ENCODE results near the gene SSR1. TPM values are rescaled to one million over a fixed set of nuclear protein-coding genes. Genes with fewer than 3 reads are reported as not detected.
A peak's percentile ranks its signal among the peaks of the same experiment; 100 is the strongest.

Gene SSR1
- total RNA-seq, 4 donors from 2014 or later, result 34.2 to 61.4 (median 46.0) TPM

DNA sequence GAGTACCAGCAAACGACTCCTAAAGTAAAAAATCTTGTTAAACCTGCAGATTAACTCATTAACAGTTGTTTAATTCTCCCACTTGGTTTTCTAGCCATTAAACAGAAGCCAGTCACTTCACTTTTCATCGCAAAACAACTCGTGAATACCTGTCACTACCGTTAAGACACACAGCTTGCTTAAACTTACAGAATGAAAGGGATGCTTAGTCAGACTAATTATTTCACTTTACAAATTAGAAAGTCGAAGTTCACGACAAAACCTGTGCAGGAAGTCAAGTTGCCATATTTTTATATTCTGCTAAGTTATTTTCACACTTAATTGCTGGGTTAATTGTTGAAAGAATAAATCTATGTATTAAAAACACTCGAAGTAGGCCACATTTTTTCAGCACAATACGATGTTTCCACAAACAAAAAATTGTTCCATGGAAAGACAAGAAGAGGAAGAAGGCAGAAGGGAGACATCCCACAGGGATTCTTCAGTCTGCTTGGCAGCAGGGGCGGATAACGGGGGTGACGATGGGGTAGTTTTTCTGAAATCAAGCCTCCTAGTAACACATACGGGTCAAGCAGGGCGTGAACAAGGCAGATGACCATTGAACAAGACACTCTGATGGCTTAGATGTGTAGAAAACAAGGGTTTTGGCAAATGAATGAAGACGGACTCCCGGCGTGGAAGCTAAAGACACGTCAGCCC is 933 bp downstream of the SSR1 start:
- WGBS, 2 donors (ENCODE audit: low coverage in 1 of 2), result 1% methylated on average over 11 to 17 of the region's 17 CpGs
- Histone ChIP-seq H3K9me3 (no peaks in the 10 kb centered on the region), H3K4me3 (peak overlapping the region; percentile 69 to 85), H3K27ac (peak overlapping the region; percentile 83 to 99 (median 97)), H3K4me1 (peaks cover 0 to 48% (median 12%) of the 10 kb centered on the region in 3 donors), H3K27me3 (no peaks in the 10 kb centered on the region), H3K36me3 (peaks cover 3 to 24% of the 10 kb centered on the region in 2 donors)
- TF ChIP-seq POLR2A (IDR thresholded peaks at IDR 0.05), result no peak
- no peak for TF ChIP-seq POLR2AphosphoS5 (IDR thresholded peaks at IDR 0.05)
- no peak for TF ChIP-seq EP300 (IDR thresholded peaks at IDR 0.05)
- TF ChIP-seq, protein P1, sequence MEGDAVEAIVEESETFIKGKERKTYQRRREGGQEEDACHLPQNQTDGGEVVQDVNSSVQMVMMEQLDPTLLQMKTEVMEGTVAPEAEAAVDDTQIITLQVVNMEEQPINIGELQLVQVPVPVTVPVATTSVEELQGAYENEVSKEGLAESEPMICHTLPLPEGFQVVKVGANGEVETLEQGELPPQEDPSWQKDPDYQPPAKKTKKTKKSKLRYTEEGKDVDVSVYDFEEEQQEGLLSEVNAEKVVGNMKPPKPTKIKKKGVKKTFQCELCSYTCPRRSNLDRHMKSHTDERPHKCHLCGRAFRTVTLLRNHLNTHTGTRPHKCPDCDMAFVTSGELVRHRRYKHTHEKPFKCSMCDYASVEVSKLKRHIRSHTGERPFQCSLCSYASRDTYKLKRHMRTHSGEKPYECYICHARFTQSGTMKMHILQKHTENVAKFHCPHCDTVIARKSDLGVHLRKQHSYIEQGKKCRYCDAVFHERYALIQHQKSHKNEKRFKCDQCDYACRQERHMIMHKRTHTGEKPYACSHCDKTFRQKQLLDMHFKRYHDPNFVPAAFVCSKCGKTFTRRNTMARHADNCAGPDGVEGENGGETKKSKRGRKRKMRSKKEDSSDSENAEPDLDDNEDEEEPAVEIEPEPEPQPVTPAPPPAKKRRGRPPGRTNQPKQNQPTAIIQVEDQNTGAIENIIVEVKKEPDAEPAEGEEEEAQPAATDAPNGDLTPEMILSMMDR (IDR thresholded peaks at IDR 0.05), result no peak
- ATAC-seq, result no peak

DNA sequence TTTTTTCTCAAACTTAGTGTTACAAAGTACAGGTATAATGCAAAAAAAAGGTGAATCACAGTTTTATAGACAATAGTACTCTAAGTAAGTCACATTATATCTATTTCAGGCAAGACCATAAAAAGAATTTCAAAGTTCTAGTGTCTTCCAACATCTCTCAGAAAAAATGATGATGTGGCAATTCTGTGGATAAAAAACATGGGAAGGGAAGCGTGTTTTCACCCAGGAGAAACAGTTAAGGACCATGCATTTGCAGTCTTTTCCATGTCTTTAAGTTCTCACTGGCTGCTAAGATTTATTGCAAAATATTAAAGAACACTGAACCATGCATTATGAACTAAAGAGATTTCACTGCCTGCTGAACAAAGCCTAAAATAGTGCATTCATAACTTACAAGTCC is 1.8 kb downstream of the SSR1 start:
- Histone ChIP-seq H3K36me3 (peaks cover 3 to 32% of the 10 kb centered on the region in 2 donors), H3K27ac (no peak overlapping the region), H3K4me3 (no peak overlapping the region), H3K4me1 (peaks cover 0 to 48% (median 12%) of the 10 kb centered on the region in 3 donors), H3K9me3 (no peaks in the 10 kb centered on the region), H3K27me3 (no peaks in the 10 kb centered on the region)
- 25 to 45% methylated on average over 1 of the region's 1 CpG for WGBS, 2 donors (ENCODE audit: low coverage in 1 of 2)
- no peak for ATAC-seq
- no peak for TF ChIP-seq POLR2A (IDR thresholded peaks at IDR 0.05)
- TF ChIP-seq POLR2AphosphoS5 (IDR thresholded peaks at IDR 0.05), result no peak
- TF ChIP-seq, protein P1 (IDR thresholded peaks at IDR 0.05), result no peak
- no peak for TF ChIP-seq EP300 (IDR thresholded peaks at IDR 0.05)

DNA sequence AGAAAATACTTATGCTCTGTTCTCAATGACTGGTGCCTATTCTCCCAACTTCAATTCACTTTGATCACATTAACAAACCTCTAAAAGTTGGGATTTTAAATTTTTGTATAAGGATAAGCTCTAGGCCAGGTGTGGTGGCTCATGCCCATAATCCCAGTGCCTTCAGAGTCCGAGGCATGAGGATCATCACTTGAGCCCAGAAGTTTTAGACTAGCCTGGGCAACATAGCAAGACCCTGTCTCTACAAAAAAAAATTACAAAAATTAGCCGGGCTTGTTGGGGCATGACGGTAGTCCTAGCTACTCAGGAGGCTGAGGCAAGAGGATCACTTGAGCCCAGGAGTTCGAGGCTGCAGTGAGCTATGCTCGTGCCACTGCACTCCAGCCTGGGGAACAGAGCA is 3.9 kb downstream of the SSR1 start:
- no peaks in the 10 kb centered on the region for H3K27me3 ChIP-seq
- H3K4me3 ChIP-seq, result no peak overlapping the region
- H3K36me3 ChIP-seq, result peaks cover 3 to 54% of the 10 kb centered on the region in 2 donors
- no peak overlapping the region for H3K27ac ChIP-seq
- TF ChIP-seq POLR2A (IDR thresholded peaks at IDR 0.05) (no peak), EP300 (IDR thresholded peaks at IDR 0.05) (no peak), POLR2AphosphoS5 (IDR thresholded peaks at IDR 0.05) (no peak)
- TF ChIP-seq, protein P1 (IDR thresholded peaks at IDR 0.05), result no peak
- H3K9me3 ChIP-seq, result no peaks in the 10 kb centered on the region
- peaks cover 0 to 48% (median 12%) of the 10 kb centered on the region in 3 donors for H3K4me1 ChIP-seq
- 84% methylated on average over 5 of the region's 5 CpGs; no CpG with 5 or more reads in 1 of the 2 donors for WGBS, 2 donors (ENCODE audit: low coverage in 1 of 2)
- no peak for ATAC-seq

DNA sequence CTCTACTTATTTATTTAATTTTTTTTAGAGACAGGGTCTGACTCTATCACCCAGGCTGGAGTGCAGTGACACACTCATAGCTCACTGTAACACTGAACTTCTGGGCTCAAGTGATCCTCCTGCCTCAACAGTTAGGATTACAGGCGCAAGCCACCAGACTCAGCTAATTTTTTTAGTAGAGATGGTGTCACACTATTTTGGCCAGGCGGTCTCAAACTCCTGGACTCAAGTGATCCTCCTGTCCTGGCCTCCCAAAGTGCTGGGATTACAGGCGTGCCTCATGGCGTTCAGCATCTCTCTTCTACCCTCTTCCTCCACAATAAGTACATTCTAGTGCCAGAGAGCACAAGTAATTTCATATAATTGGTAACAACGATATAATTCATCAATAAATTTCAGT is 5.5 kb downstream of the SSR1 start:
- no peak for ATAC-seq
- H3K27ac ChIP-seq, result no peak overlapping the region

More for the DNA sequence above, 5.5 kb downstream of the SSR1 start:
- H3K27me3 ChIP-seq, result no peaks in the 10 kb centered on the region
- peaks cover 0 to 41% (median 12%) of the 10 kb centered on the region in 3 donors for H3K4me1 ChIP-seq
- TF ChIP-seq, protein P1 (IDR thresholded peaks at IDR 0.05), result no peak
- TF ChIP-seq EP300 (IDR thresholded peaks at IDR 0.05) (no peak), POLR2A (IDR thresholded peaks at IDR 0.05) (no peak), POLR2AphosphoS5 (IDR thresholded peaks at IDR 0.05) (no peak)
- WGBS, 2 donors (ENCODE audit: low coverage in 1 of 2), result 89 to 93% methylated on average over 2 to 5 of the region's 5 CpGs
- no peak overlapping the region for H3K4me3 ChIP-seq
- H3K36me3 ChIP-seq, result peaks cover 3 to 69% of the 10 kb centered on the region in 2 donors
- H3K9me3 ChIP-seq, result no peaks in the 10 kb centered on the region
